GM19240 (cell line): Measurements from ENCODE around the gene NELFE.
"Not testable (repeated sequence)": the region's sequence is repeated elsewhere in the genome, so short reads cannot be mapped to it uniquely, and the experiment has no call there.

Experiments
- DNase-seq: peaks from one replicate; pipeline ENCODE4 v3.0.0; 2011; ENCODE audit warnings: low spot score; ENCODE audit not compliant: insufficient read length

The NELFE gene

GRCh38 chr6:31958741-31959739 is at the start of gene NELFE, which contains the start of gene SKIC2:
Gene NELFE (minus strand): TSS chr6:31958971. CDS start chr6:31958446, 525 bp downstream.
Gene SKIC2 (plus strand): TSS chr6:31959175. CDS start chr6:31959193, 18 bp downstream.
- DNase-seq, result peak; percentile 100

GRCh38 chr6:32008037-32008436 is 49.3 kb upstream of the NELFE start:
- DNase-seq, result not testable (repeated sequence)

GRCh38 chr6:32007086-32007485 is 48.3 kb upstream of the NELFE start:
- not testable (repeated sequence) for DNase-seq

GRCh38 chr6:32005991-32006529 is 47.3 kb upstream of the NELFE start:
- DNase-seq, result not testable (repeated sequence)

- not testable (repeated sequence) for DNase-seq
These were observed 46.7 kb upstream of the NELFE start for GRCh38 chr6:32005538-32005880.

- DNase-seq, result not testable (repeated sequence)
These were observed 46.2 kb upstream of the NELFE start for GRCh38 chr6:32004864-32005537.

- not testable (repeated sequence) for DNase-seq
These were observed 45.6 kb upstream of the NELFE start for GRCh38 chr6:32004393-32004792.

- not testable (repeated sequence) for DNase-seq
These were observed 44.5 kb upstream of the NELFE start for GRCh38 chr6:32003301-32003700.

- DNase-seq, result not testable (repeated sequence)
These were observed 43.9 kb upstream of the NELFE start for GRCh38 chr6:32002546-32003268.

GRCh38 chr6:31996385-31996784 is 37.6 kb upstream of the NELFE start:
- not testable (repeated sequence) for DNase-seq

GRCh38 chr6:31994421-31994820 is 35.6 kb upstream of the NELFE start:
- not testable (repeated sequence) for DNase-seq

- DNase-seq, result not testable (repeated sequence)
These were observed 30.6 kb upstream of the NELFE start for GRCh38 chr6:31989363-31989762.

- DNase-seq, result not testable (repeated sequence)
These were observed 23.0 kb upstream of the NELFE start, which contains the start of gene C4A for GRCh38 chr6:31981744-31982143. Gene C4A (plus strand): TSS chr6:31982057. CDS start chr6:31982108, 51 bp downstream.

- not testable (repeated sequence) for DNase-seq
These were observed 22.2 kb upstream of the NELFE start for GRCh38 chr6:31980998-31981397.

- DNase-seq, result not testable (repeated sequence)
These were observed 21.6 kb upstream of the NELFE start for GRCh38 chr6:31980195-31980876.

GRCh38 chr6:31979238-31979898 is 20.6 kb upstream of the NELFE start:
- no peak for DNase-seq

GRCh38 chr6:31978831-31979230 is 20.1 kb upstream of the NELFE start:
- DNase-seq, result no peak

- DNase-seq, result no peak
These were observed 19.2 kb upstream of the NELFE start for GRCh38 chr6:31977816-31978431.

GRCh38 chr6:31976065-31976464 is 17.3 kb upstream of the NELFE start:
- not testable (repeated sequence) for DNase-seq
